Glutamatergic neuron (in vitro differentiated cells): Measurements from ENCODE around the gene PTPRN2. TPM values are rescaled to one million over a fixed set of nuclear protein-coding genes. Genes with fewer than 3 reads are reported as not detected.

Experiments
- DNase-seq: peaks from one replicate; pipeline ENCODE4 v3.0.0; 2022
- H3K27ac Mint-ChIP-seq: one replicate; pipeline ENCODE4 v1.8.0; 2020; ENCODE audit warnings: mild to moderate bottlenecking, mixed read lengths, inconsistent platforms; ENCODE audit not compliant: unreplicated experiment
- H3K27me3 Mint-ChIP-seq: one replicate; pipeline ENCODE4 v1.8.0; 2020; ENCODE audit warnings: mild to moderate bottlenecking, moderate library complexity, mixed read lengths, inconsistent platforms; ENCODE audit not compliant: unreplicated experiment
- H3K36me3 Mint-ChIP-seq: one replicate; pipeline ENCODE4 v1.8.0; 2020; ENCODE audit warnings: mild to moderate bottlenecking, mixed read lengths, inconsistent platforms; ENCODE audit not compliant: unreplicated experiment
- H3K4me1 Mint-ChIP-seq: one replicate; pipeline ENCODE4 v1.8.0; 2020; ENCODE audit warnings: mild to moderate bottlenecking, low read depth, mixed read lengths, inconsistent platforms; ENCODE audit not compliant: unreplicated experiment
- H3K4me3 Mint-ChIP-seq: one replicate; pipeline ENCODE4 v1.8.0; 2020; ENCODE audit warnings: mild to moderate bottlenecking, mixed read lengths, inconsistent platforms; ENCODE audit not compliant: unreplicated experiment
- H3K9me3 Mint-ChIP-seq: one replicate; pipeline ENCODE4 v1.8.0; 2020; ENCODE audit warnings: mild to moderate bottlenecking, moderate library complexity, mixed read lengths, inconsistent platforms; ENCODE audit not compliant: unreplicated experiment
- total RNA-seq: library from RNA; stranded (reverse); fragmentation: NEBNext Ultra II Directional; extraction: Animal tissue kit (Norgen Biotek cat#: 25700); gene quantifications from one replicate; pipeline ENCODE4 v1.2.1, GENCODE V29; 2021; ENCODE audit not compliant: unreplicated experiment
- TF ChIP-seq, protein P1 (sequence below): fragments of 200-600 bp; sonication (generic); IDR thresholded peaks from one replicate; pipeline ENCODE4 v1.5.0; 2021; ENCODE audit not compliant: partially characterized antibody, unreplicated experiment

The PTPRN2 gene
- total RNA-seq, 1 donor from 2014 or later = 49.0 TPM

DNA sequence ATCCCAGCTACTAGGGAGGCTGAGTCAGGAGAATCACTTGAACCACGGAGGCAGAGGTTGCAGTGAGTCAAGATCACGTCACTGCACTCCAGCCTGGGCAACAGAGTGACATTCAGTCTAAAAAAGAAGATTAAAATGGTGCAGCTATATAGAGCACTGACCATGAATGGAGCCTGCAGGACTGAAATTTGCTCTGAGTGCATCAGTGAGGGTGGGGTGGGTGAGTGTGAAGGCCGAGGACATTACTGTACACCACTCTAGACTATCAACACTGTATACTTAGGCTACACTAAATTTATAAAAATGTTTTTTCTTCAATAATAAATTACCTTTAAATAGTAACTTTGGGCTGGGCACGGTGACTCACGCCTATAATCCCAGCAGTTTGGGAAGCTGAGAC is 294.7 kb downstream of the PTPRN2 start:
- no peaks in the 10 kb centered on the region for H3K4me1 Mint-ChIP-seq
- H3K4me3 Mint-ChIP-seq = no peak overlapping the region
- H3K9me3 Mint-ChIP-seq = peaks cover 22% of the 10 kb centered on the region
- no peak for DNase-seq
- peaks cover 38% of the 10 kb centered on the region for H3K36me3 Mint-ChIP-seq
- TF ChIP-seq, protein P1, sequence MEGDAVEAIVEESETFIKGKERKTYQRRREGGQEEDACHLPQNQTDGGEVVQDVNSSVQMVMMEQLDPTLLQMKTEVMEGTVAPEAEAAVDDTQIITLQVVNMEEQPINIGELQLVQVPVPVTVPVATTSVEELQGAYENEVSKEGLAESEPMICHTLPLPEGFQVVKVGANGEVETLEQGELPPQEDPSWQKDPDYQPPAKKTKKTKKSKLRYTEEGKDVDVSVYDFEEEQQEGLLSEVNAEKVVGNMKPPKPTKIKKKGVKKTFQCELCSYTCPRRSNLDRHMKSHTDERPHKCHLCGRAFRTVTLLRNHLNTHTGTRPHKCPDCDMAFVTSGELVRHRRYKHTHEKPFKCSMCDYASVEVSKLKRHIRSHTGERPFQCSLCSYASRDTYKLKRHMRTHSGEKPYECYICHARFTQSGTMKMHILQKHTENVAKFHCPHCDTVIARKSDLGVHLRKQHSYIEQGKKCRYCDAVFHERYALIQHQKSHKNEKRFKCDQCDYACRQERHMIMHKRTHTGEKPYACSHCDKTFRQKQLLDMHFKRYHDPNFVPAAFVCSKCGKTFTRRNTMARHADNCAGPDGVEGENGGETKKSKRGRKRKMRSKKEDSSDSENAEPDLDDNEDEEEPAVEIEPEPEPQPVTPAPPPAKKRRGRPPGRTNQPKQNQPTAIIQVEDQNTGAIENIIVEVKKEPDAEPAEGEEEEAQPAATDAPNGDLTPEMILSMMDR = no peak
- peaks cover 14% of the 10 kb centered on the region for H3K27me3 Mint-ChIP-seq
- no peak overlapping the region for H3K27ac Mint-ChIP-seq

DNA sequence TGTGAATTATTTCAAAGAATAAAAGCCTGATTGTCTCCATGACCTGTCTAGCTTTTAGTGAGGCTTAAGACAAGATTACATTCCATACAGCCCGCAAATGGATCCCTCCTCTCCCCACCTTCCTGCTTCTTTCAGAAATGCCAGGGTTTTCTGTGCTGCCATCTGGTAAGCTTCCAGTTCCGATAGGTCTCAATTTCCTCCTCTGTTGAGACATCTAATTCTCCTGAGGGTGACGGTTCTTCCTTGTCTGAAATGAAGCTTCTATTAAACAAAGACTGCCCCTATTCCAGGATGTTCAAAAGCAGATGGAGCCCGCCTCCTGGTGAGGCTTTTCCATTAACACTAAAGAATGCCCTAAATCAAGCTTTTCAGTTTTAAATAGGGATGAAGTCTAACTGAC is 295.6 kb downstream of the PTPRN2 start:
- Mint-ChIP-seq H3K36me3 (peaks cover 38% of the 10 kb centered on the region), H3K4me3 (no peak overlapping the region), H3K9me3 (peaks cover 18% of the 10 kb centered on the region), H3K27ac (no peak overlapping the region), H3K4me1 (no peaks in the 10 kb centered on the region), H3K27me3 (peaks cover 10% of the 10 kb centered on the region)
- TF ChIP-seq, protein P1 = no peak
- no peak for DNase-seq

DNA sequence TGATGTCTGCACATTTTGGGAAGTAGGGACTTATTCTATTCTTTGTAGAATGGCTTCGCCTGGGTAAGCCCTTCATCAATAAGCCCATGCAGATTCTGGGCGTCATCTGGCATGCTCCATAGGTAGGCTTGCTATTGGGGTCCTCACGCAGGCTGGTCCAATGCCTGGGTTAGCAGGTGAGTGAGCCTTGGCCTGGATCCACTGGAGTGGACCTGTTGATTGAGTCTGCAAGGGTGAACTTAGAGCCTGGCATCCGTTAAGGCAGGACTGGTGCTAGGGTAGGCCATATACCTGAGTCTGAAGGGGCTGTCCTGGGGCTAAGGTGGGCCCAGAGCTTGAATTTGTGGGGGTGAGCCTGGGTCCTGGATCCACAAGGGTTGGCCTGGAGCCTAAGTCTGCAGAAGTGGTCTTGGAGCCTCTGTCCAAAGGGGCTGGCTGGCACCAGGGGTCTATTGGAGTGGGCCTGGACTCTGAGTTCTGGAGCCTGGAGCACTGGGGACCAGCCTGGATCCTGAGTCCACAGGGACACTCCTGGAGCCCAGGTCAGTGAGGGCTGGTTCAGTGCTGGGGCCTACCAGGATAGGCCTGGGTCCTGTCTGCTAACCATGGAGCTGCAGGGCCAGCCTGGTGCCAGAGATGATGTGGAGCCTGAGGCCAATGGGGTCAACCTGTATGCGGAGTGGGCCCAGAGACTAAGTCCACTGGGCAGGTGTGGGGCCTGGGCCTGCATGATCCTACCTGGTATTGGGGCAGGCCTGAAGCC is 297.7 kb downstream of the PTPRN2 start:
- TF ChIP-seq, protein P1 = no peak
- Mint-ChIP-seq H3K4me3 (no peak overlapping the region), H3K9me3 (peaks cover 20% of the 10 kb centered on the region), H3K27me3 (peaks cover 4% of the 10 kb centered on the region), H3K4me1 (no peaks in the 10 kb centered on the region), H3K27ac (no peak overlapping the region), H3K36me3 (peaks cover 42% of the 10 kb centered on the region)
- no peak for DNase-seq

DNA sequence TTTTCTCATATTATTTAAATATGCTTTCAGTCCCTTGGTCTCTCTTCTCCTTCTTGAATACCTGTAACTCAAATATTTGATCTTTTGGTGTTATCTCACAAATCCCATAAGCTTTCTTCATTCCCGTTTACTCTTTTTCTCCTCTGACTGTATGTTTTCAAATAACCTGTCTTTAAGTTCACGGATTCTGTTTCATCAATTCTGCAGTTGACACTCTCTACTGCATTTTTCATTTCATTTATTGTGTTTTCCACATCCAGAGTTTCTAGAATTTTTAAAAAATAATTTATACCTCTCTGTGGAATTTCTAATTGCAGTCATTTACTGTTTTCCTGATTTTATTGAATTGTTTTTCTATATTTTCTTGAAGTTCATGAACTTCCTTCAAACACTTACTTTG is 298.4 kb downstream of the PTPRN2 start:
- H3K36me3 Mint-ChIP-seq = peaks cover 42% of the 10 kb centered on the region
- TF ChIP-seq, protein P1 = no peak
- H3K4me1 Mint-ChIP-seq = no peaks in the 10 kb centered on the region
- H3K4me3 Mint-ChIP-seq = no peak overlapping the region
- H3K27ac Mint-ChIP-seq = no peak overlapping the region
- H3K27me3 Mint-ChIP-seq = peaks cover 4% of the 10 kb centered on the region
- DNase-seq = no peak
- peaks cover 17% of the 10 kb centered on the region for H3K9me3 Mint-ChIP-seq

DNA sequence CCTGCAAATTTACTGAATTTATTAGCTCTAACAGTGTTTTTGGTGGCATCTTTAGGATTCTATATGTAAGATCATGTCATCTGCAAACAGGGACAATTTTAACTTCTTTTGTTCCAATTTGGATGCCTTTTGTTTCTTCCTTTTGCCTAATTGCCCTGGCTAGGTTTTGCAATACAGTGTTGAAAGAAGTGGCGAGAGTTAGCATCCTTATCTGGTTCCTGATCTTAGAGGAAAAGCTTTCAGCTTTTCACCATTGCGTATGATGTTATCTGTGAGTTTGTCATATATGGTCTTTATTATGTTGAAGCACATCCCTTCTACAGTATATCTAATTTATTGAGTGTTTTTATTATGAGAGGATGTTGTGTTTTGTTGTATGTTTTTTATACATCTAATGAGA is 301.4 kb downstream of the PTPRN2 start:
- Mint-ChIP-seq H3K9me3 (peaks cover 30% of the 10 kb centered on the region), H3K36me3 (peaks cover 36% of the 10 kb centered on the region), H3K4me3 (no peak overlapping the region), H3K27ac (no peak overlapping the region), H3K4me1 (peaks cover 5% of the 10 kb centered on the region), H3K27me3 (peaks cover 8% of the 10 kb centered on the region)
- DNase-seq = no peak
- TF ChIP-seq, protein P1 = no peak
